Natural killer cell (primary cell): ENCODE measurements around the gene ZBTB42. TPM values are rescaled to one million over a fixed set of nuclear protein-coding genes. Genes with fewer than 3 reads are reported as not detected.

Experiments used
- ATAC-seq, 3 donors: fragments of 150-1000 bp in 2 of 3; fragments of 200-7000 bp in 1 of 3; cut with Tn5 transposase; 1 replicate in 1 of 3; 2 replicates in 2 of 3; pipeline ENCODE4 v1.10.0; 2021; ENCODE audit warnings: mild to moderate bottlenecking in 2 of 3, moderate library complexity in 2 of 3
- DNase-seq, 2 donors: peaks; one replicate each; pipeline versions ENCODE4 v3.0.0 to v3.0.0-alpha.2; 2013 to 2021; ENCODE audit warnings: mixed read lengths in 1 of 2
- H3K27ac ChIP-seq: one replicate; pipeline ENCODE4 v1.5.1; 2013; ENCODE audit warnings: mild to moderate bottlenecking, low read length
- H3K27me3 ChIP-seq: one replicate; pipeline ENCODE4 v1.6.1; 2013; ENCODE audit warnings: low read length; ENCODE audit not compliant: control insufficient read depth, insufficient read depth
- H3K36me3 ChIP-seq: one replicate; pipeline ENCODE4 v1.6.1; 2013; ENCODE audit warnings: low read length; ENCODE audit not compliant: control insufficient read depth, insufficient read depth
- H3K4me1 ChIP-seq: one replicate; pipeline ENCODE4 v1.6.1; 2013; ENCODE audit warnings: low read length; ENCODE audit not compliant: control insufficient read depth, insufficient read depth
- H3K4me3 ChIP-seq: one replicate; pipeline ENCODE4 v1.5.1; 2013; ENCODE audit warnings: low read length
- H3K9me3 ChIP-seq: one replicate; pipeline ENCODE4 v1.6.1; 2013; ENCODE audit warnings: low read length; ENCODE audit not compliant: control insufficient read depth, insufficient read depth
- H3K27ac Mint-ChIP-seq, 2 donors: one replicate each; pipeline ENCODE4 v1.8.0; 2022; ENCODE audit warnings: mild to moderate bottlenecking in 2 of 2, mixed read lengths in 2 of 2, moderate library complexity in 1 of 2
- H3K27me3 Mint-ChIP-seq, 2 donors: one replicate each; pipeline ENCODE4 v1.8.0; 2022; ENCODE audit warnings: low read depth in 2 of 2, mixed read lengths in 2 of 2
- H3K36me3 Mint-ChIP-seq: one replicate; pipeline ENCODE4 v1.8.0; 2022; ENCODE audit warnings: mixed read lengths
- H3K4me1 Mint-ChIP-seq, 2 donors: one replicate each; pipeline ENCODE4 v1.8.0; 2022; ENCODE audit warnings: mixed read lengths in 2 of 2
- H3K4me3 Mint-ChIP-seq: one replicate; pipeline ENCODE4 v1.8.0; 2022; ENCODE audit warnings: mild to moderate bottlenecking, moderate library complexity, mixed read lengths
- H3K9me3 Mint-ChIP-seq, 2 donors: one replicate each; pipeline ENCODE4 v1.8.0; 2022; ENCODE audit warnings: mixed read lengths in 2 of 2
- CTCF ChIP-seq: fragments of 200-600 bp; IDR thresholded peaks from one replicate; pipeline ENCODE4 v1.8.0; 2022; ENCODE audit warnings: antibody characterized with exemption
- WGBS: methylation state at CpG from one replicate; pipeline ENCODE4 v1.1.7; 2013; ENCODE audit warnings: missing lambda C conversion rate; ENCODE audit not compliant: insufficient coverage; 5-methylcytosine and 5-hydroxymethylcytosine counted together
- intact Hi-C: fragments of 100-400 bp; cut with micrococcal nuclease; formaldehyde crosslinking; loops from one replicate; pipeline ENCODE4 v1.14.2; 2022
- total RNA-seq, 4 donors: library from RNA; stranded (reverse); fragments of 120-200 nt in 1 of 4; gene quantifications; one replicate each; pipeline versions ENCODE4 v1.2.3 to v1.2.4, GENCODE V29; 2013 to 2022

The ZBTB42 gene
- total RNA-seq, 3 donors from 2014 or later (not counting 1 experiment from before 2014, with no cell fraction given) = 3.6 to 4.5 (median 3.7) TPM

GRCh38 chr14:104752735-104753527 lies 48.0 kb upstream of the ZBTB42 start, which contains the start of gene SIVA1:
Gene SIVA1, plus strand, starts transcription at chr14:104753147. Its CDS starts 55 bp downstream, at chr14:104753202.
- peak; percentile 88 to 95 (median 88) for ATAC-seq
- Histone ChIP-seq H3K27ac (peak within 1 kb of the TSS; percentile 84), H3K9me3 (no peaks in the 10 kb centered on the region), H3K4me3 (peak within 1 kb of the TSS; percentile 87), H3K4me1 (peaks cover 37% of the 10 kb centered on the region), H3K27me3 (no peaks in the 10 kb centered on the region), H3K36me3 (peaks cover 8% of the 10 kb centered on the region)
- H3K27ac Mint-ChIP-seq = peak within 1 kb of the TSS; percentile 90 to 97
- H3K36me3 Mint-ChIP-seq = no peaks in the 10 kb centered on the region
- H3K27me3 Mint-ChIP-seq = no peaks in the 10 kb centered on the region
- TF ChIP-seq CTCF = no peak
- H3K4me3 Mint-ChIP-seq = peak within 1 kb of the TSS; percentile 97
- H3K9me3 Mint-ChIP-seq = no peaks in the 10 kb centered on the region
- intact Hi-C loops = loop anchor here (1.0 to 2.0 kb wide), 2 partner anchors 29 to 42 kb away; partner anchors contain the start of genes ADSS1 and AKT1
- peaks cover 25 to 34% of the 10 kb centered on the region in 2 donors for H3K4me1 Mint-ChIP-seq
- peak; percentile 98 to 100 for DNase-seq
- under 1% methylated on average over 95 of the region's 95 CpGs for WGBS

- TF ChIP-seq CTCF = no peak
- H3K27me3 Mint-ChIP-seq = no peaks in the 10 kb centered on the region
- peaks cover 37% of the 10 kb centered on the region for H3K4me1 ChIP-seq
- H3K27ac ChIP-seq = peak overlapping the region; percentile 84
- no peaks in the 10 kb centered on the region for H3K9me3 ChIP-seq
- H3K9me3 Mint-ChIP-seq = no peaks in the 10 kb centered on the region
- peaks cover 25 to 34% of the 10 kb centered on the region in 2 donors for H3K4me1 Mint-ChIP-seq
- WGBS = 3% methylated on average over 30 of the region's 30 CpGs
- peak overlapping the region; percentile 97 for H3K4me3 Mint-ChIP-seq
- peak overlapping the region; percentile 90 to 97 for H3K27ac Mint-ChIP-seq
- peaks cover 13% of the 10 kb centered on the region for H3K36me3 ChIP-seq
- DNase-seq (peak in 1 of 2 donors; percentile 36), ATAC-seq (no peak)
- H3K27me3 ChIP-seq = no peaks in the 10 kb centered on the region
- peak overlapping the region; percentile 87 for H3K4me3 ChIP-seq
- H3K36me3 Mint-ChIP-seq = no peaks in the 10 kb centered on the region
- intact Hi-C loops = loop anchor here (1.0 to 2.0 kb wide), 2 partner anchors 29 to 41 kb away; partner anchors contain the start of genes ADSS1 and AKT1
These were observed 47.2 kb upstream of the ZBTB42 start for GRCh38 chr14:104753528-104754212.

GRCh38 chr14:104754213-104754851 lies 46.6 kb upstream of the ZBTB42 start:
- Mint-ChIP-seq H3K36me3 (no peaks in the 10 kb centered on the region), H3K4me1 (peaks cover 25 to 34% of the 10 kb centered on the region in 2 donors), H3K9me3 (no peaks in the 10 kb centered on the region), H3K27me3 (no peaks in the 10 kb centered on the region), H3K4me3 (peak overlapping the region; percentile 97), H3K27ac (peak overlapping the region; percentile 90 to 97)
- Histone ChIP-seq H3K27me3 (no peaks in the 10 kb centered on the region), H3K36me3 (peaks cover 15% of the 10 kb centered on the region), H3K4me3 (no peak overlapping the region), H3K9me3 (no peaks in the 10 kb centered on the region), H3K27ac (peak overlapping the region; percentile 84), H3K4me1 (peaks cover 37% of the 10 kb centered on the region)
- no peak for TF ChIP-seq CTCF
- ATAC-seq = no peak
- DNase-seq = no peak
- intact Hi-C loops = no loop called here
- 78% methylated on average over 11 of the region's 13 CpGs for WGBS
